ENCODE results near the gene MED28.

Gene MED28

GRCh38 chr4:17577665-17578481 lies 36.6 kb upstream of the MED28 start:
- POLR2A ChIA-PET = interaction anchor here (1.2 kb wide), 1 partner anchor 36 kb away, joined by 4 read pairs; the partner anchor contains the start of gene MED28
- CTCF ChIA-PET = interaction anchor here (0.6 kb wide), 1 partner anchor 22 kb away, joined by 3 read pairs; no protein-coding TSS in a partner anchor
- TF ChIP-seq L3MBTL2 (conservative IDR thresholded peaks at IDR 0.05) = peak; percentile 5; the same call in 1 of the 2 replicates
- TF ChIP-seq PKNOX1 (IDR thresholded peaks at IDR 0.05) = no peak
- peak; percentile 27 for DNase-seq (ENCODE audit: extremely low spot score)

- ChIA-PET POLR2A (interaction anchor here (1.2 kb wide), 1 partner anchor 36 kb away, joined by 4 read pairs; the partner anchor contains the start of gene MED28), CTCF (no interaction called here)
- TF ChIP-seq NFRKB (IDR thresholded peaks at IDR 0.05) = no peak
- TF ChIP-seq LEF1 (IDR thresholded peaks at IDR 0.05; ENCODE audit: borderline replicate concordance) = no peak
- TF ChIP-seq HDGF (IDR thresholded peaks at IDR 0.05; ENCODE audit: borderline replicate concordance) = no peak
- DNase-seq (ENCODE audit: extremely low spot score) = no peak
These were observed 36.0 kb upstream of the MED28 start for GRCh38 chr4:17578482-17578891.

DNA sequence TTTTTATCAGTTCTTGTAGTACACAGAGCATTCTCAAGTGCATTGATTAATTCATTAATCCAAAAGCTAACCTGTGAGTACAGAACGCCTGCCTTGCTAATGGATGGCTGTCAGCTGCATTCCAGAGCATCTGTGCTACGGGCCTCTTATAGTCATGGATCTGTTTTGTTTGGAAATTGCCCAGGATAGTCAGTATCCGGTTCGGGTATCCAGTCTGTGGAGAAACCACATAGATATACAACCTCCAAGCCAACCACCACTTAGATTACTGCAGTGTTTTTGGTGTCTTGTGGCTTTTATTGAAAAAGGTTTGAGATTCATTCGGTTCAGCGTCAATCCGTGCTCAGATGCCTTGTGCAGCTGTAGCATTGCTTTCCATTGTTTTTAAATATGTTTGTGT lies 33.5 kb upstream of the MED28 start:
- TF ChIP-seq SUZ12 (IDR thresholded peaks at IDR 0.05) (no peak), CTBP1 (IDR thresholded peaks at IDR 0.05; ENCODE audit: borderline replicate concordance) (no peak), PKNOX1 (IDR thresholded peaks at IDR 0.05) (no peak), ELF4 (IDR thresholded peaks at IDR 0.05) (no peak), ARNT (IDR thresholded peaks at IDR 0.05) (no peak), HDGF (IDR thresholded peaks at IDR 0.05; ENCODE audit: borderline replicate concordance) (no peak), L3MBTL2 (conservative IDR thresholded peaks at IDR 0.05) (no peak), NFRKB (IDR thresholded peaks at IDR 0.05) (no peak), BHLHE40 (IDR thresholded peaks at IDR 0.05; ENCODE audit: borderline replicate concordance) (no peak), FOXK2 (IDR thresholded peaks at IDR 0.05) (no peak), FOXA1 (IDR thresholded peaks at IDR 0.05) (no peak), LEF1 (IDR thresholded peaks at IDR 0.05; ENCODE audit: borderline replicate concordance) (no peak), FOXM1 (IDR thresholded peaks at IDR 0.05; ENCODE audit: borderline replicate concordance) (no peak), SP1 (IDR thresholded peaks at IDR 0.05) (no peak), ZNF384 (IDR thresholded peaks at IDR 0.05) (no peak), TARDBP (IDR thresholded peaks at IDR 0.05) (no peak)
- no peak for DNase-seq (ENCODE audit: extremely low spot score)
- ChIA-PET POLR2A (no interaction called here), CTCF (no interaction called here)

GRCh38 chr4:17583276-17583675 lies 31.2 kb upstream of the MED28 start:
- CTCF ChIA-PET = interaction anchor here (0.6 kb wide), 1 partner anchor 34 kb away, joined by 3 read pairs; no protein-coding TSS in a partner anchor
- no peak for DNase-seq (ENCODE audit: extremely low spot score)
- TF ChIP-seq TARDBP (IDR thresholded peaks at IDR 0.05) (no peak), ZNF384 (IDR thresholded peaks at IDR 0.05) (no peak), NFRKB (IDR thresholded peaks at IDR 0.05) (no peak), PKNOX1 (IDR thresholded peaks at IDR 0.05) (no peak), SP1 (IDR thresholded peaks at IDR 0.05) (no peak), FOXK2 (IDR thresholded peaks at IDR 0.05) (no peak), ARNT (IDR thresholded peaks at IDR 0.05) (no peak), FOXM1 (IDR thresholded peaks at IDR 0.05; ENCODE audit: borderline replicate concordance) (no peak), HDGF (IDR thresholded peaks at IDR 0.05; ENCODE audit: borderline replicate concordance) (no peak), BHLHE40 (IDR thresholded peaks at IDR 0.05; ENCODE audit: borderline replicate concordance) (no peak), LEF1 (IDR thresholded peaks at IDR 0.05; ENCODE audit: borderline replicate concordance) (no peak), SUZ12 (IDR thresholded peaks at IDR 0.05) (no peak), L3MBTL2 (conservative IDR thresholded peaks at IDR 0.05) (no peak), CTBP1 (IDR thresholded peaks at IDR 0.05; ENCODE audit: borderline replicate concordance) (no peak)
- POLR2A ChIA-PET = no interaction called here

- TF ChIP-seq LEF1 (IDR thresholded peaks at IDR 0.05; ENCODE audit: borderline replicate concordance) (no peak), SP1 (IDR thresholded peaks at IDR 0.05) (no peak), PKNOX1 (IDR thresholded peaks at IDR 0.05) (no peak), ARNT (IDR thresholded peaks at IDR 0.05) (no peak), TARDBP (IDR thresholded peaks at IDR 0.05) (no peak), BHLHE40 (IDR thresholded peaks at IDR 0.05; ENCODE audit: borderline replicate concordance) (no peak), L3MBTL2 (conservative IDR thresholded peaks at IDR 0.05) (no peak), FOXA1 (IDR thresholded peaks at IDR 0.05) (no peak), HDGF (IDR thresholded peaks at IDR 0.05; ENCODE audit: borderline replicate concordance) (no peak), NFRKB (IDR thresholded peaks at IDR 0.05) (no peak), ELF4 (IDR thresholded peaks at IDR 0.05) (no peak), CTBP1 (IDR thresholded peaks at IDR 0.05; ENCODE audit: borderline replicate concordance) (no peak), FOXM1 (IDR thresholded peaks at IDR 0.05; ENCODE audit: borderline replicate concordance) (no peak), SUZ12 (IDR thresholded peaks at IDR 0.05) (no peak), FOXK2 (IDR thresholded peaks at IDR 0.05) (no peak), ZNF384 (IDR thresholded peaks at IDR 0.05) (no peak)
- POLR2A ChIA-PET = no interaction called here
- CTCF ChIA-PET = no interaction called here
These were observed 30.5 kb upstream of the MED28 start for GRCh38 chr4:17583941-17584340.

More at GRCh38 chr4:17583941-17584340, 30.5 kb upstream of the MED28 start:
- DNase-seq (ENCODE audit: extremely low spot score) = no peak
